GM18861 (cell line): Measurements from ENCODE around the gene PPP1R16B.
"Not testable (repeated sequence)": the region's sequence is repeated elsewhere in the genome, so short reads cannot be mapped to it uniquely, and the experiment has no call there.

Experiments used
- ATAC-seq: cut with Tn5 transposase; IDR thresholded peaks from one replicate; pipeline ENCODE4 v1.9.1; 2021; ENCODE audit not compliant: unreplicated experiment

The PPP1R16B gene

DNA sequence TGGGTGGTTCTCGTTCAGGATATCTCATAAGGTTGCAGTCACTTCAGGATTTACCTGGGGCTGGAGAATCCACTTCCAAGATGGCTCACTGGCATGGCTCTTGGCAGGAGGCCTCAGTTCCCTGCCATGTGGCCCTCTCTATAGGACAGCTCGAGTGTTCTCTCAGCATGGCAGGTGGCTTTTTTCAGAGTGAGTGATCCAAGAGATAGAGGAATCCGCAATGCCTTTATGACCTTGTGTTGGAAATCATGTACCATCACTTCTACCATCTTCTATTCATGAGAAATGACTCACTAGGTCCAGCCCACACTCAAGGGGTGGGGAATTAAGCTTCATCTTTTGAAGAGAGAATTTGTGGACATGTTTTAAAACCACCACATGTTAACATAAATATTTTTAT, 37.8 kb downstream of the PPP1R16B start:
- ATAC-seq: no peak

DNA sequence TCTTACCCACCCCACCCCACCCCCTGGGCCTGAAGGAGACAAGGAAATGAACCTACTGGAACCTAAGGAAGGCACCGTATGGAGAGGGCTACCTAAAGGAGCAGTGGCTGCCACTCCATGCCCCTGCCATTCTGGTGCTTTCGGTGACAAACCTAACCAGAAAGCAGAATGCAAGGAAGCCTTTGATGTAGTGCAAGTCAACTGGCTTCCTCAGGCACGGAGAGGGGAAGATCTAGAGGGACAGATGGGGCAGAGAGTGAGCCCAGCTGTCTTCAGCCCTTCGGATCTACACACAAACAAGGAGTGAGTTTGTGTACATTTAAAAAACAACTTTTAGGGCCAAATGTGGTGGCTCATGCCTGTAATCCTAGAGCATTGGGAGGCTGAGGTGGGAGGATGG, 39.5 kb downstream of the PPP1R16B start:
- no peak for ATAC-seq

DNA sequence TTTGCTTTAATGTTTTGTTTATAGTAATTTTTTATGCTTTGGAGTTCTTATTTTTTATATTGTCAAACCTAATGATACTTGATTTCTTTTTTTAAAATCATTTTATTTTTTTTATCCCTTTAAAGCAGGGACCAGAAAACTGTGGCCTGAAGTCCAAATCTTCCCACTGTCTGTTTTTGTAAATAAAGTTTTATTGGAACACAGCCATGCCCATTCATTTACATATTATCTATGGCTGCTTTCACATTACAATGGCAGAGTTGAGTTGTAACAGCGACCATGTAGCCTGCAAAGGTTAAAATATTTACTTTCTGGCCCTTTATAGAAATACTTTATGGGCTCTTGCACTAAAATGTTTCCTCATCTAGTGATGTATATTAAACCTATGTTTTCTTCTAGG, 42.3 kb downstream of the PPP1R16B start:
- ATAC-seq: no peak

DNA sequence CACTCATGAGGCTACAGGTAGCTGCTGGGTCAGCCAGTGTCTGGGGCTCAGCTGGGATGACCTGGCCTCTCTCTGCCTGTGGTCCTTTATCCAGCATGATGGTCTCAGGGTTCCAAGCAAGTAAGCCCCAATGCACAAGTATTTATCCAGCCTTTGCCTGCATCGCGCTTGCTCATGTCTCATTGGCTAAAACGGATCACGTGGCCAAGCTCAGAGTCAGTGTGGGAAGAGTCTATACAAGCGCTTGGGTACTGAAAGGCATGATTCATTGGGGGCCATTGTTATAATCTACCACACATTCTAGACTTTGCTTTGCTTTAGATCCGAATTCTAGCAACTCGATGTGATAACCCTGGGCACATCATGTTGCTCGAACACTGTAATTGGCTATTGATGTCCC, 48.3 kb downstream of the PPP1R16B start:
- ATAC-seq: no peak

DNA sequence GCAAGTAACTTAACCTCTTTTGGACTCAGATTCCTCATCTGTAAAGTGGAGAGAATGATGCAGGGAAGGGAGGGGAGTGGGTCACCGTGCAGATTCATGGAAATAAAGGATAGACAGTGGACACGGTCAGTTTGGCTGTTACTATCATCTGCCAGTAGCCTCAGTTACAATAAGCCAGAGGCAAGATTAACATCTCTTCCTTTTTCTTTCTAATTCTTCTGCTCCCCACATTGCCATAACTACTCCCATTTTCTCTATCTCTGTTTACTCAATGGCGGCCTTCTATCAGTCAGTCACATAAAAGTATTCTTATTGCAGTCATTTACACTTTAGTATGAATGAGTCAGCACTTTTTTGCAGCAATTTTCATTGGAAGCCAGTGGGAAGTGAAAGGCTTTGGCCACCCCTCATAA, 49.2 kb downstream of the PPP1R16B start:
- no peak for ATAC-seq

DNA sequence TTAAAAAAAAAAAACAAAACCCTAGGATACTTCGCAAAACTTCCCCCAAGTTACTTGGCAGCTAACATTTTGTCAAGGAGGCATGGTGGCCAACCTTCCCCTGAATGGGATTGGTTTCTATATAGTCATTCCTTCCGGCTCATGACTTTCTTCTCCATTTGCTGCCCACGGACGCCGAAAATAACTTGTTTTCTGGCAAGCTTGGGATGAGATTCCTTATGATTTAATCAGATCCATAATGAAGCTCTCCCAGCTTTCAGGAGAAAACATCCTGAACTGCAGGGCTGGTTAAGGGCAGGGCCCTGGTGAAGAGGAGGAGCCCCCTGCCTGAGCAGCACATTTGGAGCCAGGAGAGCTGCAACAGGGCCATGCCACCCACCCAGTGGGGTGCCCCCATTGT, 49.9 kb downstream of the PPP1R16B start:
- no peak for ATAC-seq

DNA sequence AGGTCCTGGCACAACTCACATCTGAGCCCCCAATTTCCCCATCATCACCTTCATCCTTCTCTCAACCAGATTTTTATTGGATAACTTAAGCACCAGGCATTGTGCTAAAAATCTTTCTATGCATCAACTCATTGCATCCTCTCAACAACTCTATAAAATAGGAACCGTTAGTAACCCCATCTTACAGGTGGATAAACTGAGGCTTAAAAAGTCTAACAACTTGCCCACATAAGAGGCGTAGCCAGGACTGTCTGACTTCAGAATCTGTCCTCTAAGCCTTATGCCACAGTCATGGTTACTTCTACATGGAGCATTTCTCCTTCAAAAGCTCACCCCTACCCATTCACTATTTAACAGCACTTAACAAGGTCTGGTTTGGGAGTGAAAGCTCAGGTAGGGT, 51.1 kb downstream of the PPP1R16B start:
- ATAC-seq: no peak

DNA sequence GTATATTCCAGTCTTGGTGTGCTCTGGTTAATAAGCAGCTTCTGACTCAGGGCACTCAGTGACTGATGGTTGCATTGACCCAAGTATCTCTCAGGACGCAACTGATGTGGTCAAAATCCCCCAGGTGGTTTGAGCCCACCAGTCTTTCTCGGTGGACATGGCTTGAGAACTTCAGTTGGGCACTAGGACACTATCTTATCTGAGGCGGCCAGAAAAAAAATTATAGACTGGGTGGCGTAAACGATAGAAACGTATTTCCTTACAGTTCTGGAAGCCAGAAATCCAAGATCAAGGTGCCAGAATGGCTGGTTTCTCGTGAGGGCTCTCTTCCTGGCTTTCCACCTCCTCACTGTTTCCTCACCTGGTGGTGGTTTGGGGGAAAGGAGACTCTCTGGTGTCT, 52.2 kb downstream of the PPP1R16B start:
- no peak for ATAC-seq

DNA sequence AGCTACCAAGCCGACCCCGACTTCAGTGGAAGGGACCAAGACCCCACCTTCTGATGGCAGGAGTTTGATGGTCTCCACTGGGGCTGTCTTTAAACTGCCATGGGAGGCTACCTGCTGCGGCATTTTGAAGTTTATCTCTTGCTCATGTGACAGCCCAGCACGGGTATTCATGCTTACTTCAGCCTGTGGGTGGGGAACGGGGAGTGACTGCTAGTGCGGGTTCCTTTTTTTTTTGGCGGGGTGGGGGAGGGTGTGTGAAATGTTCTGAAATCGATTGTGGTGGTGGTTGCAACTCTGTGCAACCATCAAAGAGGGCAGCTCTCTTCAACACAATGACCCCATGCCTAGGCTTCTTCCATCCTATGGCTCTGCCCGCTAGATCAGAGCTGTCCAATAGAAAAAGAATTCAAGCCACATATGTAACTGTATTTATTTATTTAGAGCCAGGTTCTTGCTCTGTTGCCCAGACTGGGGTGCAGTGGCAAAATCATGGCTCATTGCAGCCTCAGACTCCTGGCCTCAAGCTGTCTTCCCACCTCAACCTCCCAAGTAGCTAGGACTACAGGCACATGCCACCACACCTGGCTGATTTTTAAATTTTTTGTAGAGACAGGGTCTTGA, 53.7 kb downstream of the PPP1R16B start:
- no peak for ATAC-seq

DNA sequence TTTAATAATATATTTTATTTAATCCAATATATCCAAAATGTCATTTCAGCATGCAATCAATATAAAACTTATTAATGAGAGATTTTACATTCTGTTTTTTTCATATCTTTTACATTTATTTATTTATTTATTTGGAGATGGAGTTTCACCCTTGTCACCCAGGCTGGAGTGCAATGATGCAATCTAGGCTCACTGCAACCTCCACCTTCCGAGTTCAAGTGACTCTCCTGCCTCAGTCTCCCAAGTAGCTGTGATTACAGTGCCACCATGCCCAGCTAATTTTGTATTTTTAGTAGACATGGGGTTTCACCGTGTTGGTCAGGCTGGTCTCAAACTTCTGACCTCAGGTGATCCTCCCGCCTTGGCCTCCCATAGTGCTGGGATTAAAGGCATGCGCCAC, 54.4 kb downstream of the PPP1R16B start:
- ATAC-seq: not testable (repeated sequence)

DNA sequence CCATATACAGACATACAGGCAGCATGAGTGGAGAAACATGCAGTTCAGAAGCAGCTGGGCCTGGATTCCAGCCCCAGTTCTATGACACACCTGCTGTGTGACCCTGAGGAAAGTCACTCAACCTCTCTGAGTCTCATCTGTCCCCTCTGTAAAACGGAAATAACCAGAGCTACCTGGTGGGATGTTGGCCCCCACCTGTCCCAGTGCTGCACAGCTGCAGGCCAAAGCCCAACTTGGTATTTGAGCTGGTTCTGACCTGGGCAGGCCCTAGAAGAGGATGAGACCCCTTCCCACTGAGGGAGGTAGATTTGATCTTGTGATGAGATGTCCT, 55.5 kb downstream of the PPP1R16B start:
- no peak for ATAC-seq

DNA sequence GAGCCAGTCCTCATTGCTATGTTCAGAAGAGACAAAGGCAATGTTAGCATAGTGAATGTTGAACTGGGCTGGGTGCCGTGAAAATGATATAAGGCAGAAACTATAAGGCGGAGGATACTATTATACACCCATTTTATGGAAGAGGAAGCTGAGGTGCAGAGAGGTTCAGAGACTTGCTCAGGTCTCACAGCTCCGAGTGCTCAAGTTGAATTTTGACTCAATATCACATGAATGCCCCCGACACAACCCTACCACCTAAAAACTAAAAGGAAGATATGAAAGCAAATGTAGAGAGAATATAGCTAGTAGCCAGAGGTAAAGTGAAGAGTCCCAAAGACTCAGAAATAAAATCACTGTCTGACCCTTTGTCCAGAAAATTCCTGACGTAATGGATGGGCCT, 56.7 kb downstream of the PPP1R16B start:
- no peak for ATAC-seq

DNA sequence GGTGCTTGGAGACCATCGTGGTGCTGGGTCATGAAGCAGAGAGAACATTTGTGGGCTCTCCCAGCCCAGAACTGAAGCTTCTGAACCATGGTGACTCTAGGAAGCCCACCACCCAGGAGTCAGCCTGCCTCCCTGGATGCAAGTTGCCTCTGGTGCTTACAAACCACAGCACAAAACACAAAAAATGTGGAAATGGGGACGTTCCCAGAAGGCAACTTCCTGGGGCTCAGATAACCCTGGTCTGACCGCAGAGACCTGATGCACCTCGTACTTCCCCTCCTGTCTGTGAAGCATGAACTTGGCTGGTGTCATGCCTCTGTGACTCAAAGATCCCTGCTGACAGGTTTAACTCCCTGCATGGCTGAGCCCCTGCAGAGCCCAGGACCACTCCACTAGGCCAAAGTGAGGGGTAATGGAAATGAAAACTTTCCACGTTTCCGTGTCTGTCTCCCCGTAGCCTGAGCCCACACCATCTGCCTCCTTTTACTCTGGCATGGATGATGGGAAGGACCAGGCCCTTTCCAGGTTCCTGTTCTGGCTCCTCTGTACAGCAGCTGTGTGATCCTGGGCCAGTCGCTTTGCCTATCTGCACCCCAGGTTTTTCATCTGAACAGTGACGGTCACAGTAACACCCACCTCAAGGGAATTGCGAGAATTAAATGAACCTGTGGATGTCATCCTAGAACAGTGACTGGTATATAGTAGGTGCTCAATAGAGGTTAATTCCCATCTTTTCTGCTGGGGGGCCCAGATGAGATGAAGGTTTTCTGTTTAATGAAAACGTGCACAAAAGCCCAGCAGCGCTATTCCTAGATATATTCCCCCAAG, 57.7 kb downstream of the PPP1R16B start:
- ATAC-seq: peak; percentile 59

DNA sequence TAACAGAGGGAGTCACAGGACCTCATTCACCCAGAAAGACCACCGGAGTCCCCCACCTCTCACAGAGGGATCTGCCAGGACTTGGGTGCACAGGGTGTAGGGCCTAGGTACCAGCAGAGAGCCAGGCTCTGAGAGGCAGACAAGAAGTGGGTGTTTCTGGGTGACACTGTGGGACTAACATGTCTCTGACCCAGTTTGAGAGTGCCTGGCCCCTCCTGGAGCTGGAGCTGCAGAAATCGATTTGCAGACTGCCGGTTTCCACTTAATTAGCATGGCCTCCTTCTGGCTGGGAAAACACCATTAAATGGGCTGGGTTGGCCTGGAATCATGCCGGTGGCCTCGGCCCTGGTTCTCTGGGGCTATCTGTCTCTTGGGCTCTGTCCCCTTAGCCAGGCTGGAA, 59.2 kb downstream of the PPP1R16B start:
- no peak for ATAC-seq

DNA sequence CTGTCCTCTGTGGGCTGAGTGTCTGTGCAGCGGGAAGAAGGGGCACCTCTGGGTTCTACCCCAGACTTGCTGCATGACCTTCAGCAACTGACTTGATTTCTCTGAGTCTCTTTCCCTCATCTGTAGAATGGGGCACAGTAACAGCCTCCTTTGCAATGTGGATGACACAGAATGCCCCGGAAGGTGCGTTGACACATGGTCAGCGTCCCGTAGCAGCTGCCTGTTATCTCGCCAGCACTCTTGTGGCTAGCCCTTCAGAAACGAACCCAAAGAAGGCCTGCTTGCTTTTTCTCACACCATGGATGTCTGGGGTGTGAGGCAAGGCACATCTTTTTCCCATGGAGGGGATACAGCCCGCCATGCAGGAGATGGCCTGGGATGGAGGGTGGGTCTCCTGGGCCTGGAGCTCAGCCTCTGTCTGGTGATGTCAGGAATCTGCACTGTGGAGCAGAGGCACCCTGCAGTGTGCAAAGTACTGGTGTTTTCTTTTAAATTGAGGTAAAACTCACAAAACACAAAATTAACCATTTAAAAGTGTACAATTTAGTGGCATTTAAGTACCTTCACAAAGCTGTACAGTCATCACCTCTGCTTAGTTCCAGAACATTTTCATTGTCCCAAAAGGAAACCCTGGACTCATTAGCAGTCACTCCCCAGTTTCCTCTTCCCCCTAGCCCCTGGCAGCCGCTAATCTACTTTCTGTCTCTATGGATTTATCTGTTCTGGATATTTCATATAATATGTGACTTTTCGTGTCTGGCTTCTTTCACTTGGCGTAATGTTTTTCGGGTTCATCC, 61.0 kb downstream of the PPP1R16B start:
- no peak for ATAC-seq

DNA sequence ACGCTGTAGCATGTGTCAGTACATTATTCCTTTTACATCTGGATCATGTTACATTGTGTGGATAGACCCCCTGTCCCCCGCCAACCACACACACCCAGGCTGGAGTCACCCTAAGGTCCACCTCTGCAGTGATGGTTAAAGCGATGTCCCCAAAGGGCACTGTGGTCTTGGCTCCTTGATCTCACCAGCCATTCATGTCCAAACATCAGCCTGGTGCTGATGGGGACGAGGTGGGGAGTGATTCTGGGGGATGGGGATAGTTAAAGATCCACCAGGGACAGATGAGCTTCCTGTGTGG, 61.5 kb downstream of the PPP1R16B start:
- ATAC-seq: no peak

DNA sequence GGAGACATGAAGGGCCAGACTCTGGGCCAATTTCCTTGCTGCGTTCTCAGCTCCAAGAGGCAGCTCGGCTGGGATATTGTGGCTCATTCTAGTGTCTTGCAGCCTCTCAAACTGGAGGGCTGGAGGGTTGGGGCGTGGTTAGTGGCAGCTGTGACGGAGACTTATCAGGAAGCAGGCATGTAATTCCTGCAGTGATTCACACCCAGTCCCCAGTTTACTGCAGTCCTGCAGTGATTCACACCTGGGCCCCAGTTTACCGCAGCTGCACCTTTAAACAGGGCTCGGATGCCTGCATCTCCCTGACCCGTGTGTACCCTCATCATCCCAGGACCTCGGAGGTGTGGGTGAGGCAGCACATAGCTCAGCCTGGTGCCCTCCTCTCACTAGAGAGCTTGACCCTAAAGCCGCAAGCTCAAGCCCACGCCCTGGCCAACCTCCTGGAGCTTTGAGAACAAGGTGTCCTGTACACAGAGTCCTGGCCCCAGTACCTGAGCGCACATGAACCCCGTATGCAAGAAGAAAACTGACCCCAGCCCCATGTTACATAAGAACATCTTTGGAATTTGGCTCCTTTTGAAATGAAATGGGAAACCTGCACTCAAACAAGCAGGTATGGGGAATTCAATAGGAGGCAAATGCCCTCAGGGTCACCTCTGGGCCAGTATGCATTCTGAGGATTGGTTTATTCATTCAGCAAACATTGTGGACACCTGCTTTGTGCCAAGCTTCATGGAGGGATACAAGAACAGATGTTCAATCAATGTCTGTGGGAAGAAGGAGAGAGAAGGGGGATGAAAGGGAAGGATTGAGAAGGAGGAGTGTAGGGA, 65.4 kb downstream of the PPP1R16B start:
- ATAC-seq: no peak

DNA sequence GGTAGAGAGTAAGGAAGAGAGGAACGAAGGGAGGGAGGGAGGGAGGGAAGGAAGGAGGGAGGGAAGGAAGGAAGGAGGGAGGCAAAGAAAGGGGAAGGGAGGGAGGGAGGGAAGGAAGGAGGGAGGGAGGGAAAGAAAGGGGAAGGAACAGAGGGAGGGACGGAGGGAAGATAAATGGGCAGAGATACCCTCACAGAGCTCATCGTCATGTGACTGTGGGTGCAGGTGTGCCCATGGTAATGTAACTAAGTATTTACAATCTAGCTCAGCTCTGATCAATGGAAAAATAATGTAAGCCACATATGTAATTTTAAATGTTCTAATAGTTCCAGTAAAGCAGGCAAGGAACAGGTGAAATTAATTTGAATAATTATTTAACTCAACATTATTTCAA, 66.1 kb downstream of the PPP1R16B start:
- no peak for ATAC-seq

DNA sequence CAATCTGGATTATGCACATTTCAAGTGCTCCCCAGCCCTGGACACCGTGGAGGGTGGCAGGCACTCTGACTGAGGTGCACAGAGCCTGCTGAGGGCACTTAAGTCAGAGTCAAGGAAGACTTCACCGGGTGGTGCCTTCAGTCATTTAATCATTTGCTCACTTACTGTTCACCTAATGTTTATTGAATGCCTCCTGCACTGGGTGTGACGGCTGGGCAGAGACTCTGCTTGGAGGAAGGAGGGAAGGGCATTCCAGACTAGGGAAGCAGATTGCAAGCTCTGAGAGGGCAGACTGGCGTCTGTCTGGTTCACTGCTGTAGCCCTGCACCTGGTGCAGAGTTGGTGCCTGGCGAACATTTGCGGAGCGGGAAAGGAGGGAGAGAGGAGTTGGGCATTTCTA, 66.5 kb downstream of the PPP1R16B start:
- no peak for ATAC-seq

DNA sequence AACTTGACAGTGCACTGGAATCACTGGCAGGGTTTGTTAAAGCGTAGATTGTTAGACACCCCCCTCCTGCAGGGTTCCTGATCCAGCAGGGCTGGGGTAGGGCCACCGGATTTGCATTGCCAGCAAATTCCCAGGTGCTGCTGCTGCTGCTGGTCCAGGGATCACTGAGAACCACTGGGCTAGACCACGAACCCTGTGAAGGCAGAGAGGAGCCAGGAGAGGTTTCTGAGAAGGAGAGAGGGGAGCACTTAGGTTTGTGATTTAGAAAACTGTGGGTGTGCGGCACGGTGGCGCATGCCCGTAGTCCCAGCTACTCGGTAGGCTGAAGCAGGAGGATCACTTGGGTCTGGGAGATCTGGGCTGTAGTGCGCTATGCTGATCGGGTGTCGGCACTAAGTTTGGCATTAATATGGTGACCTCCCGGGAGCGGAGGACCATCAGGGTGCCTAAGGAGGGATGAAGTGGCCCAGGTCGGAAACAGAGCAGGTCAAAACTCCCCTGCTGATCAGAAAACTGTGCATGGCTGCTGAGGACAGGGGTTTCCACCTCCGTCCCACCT, 67.1 kb downstream of the PPP1R16B start:
- ATAC-seq: no peak

DNA sequence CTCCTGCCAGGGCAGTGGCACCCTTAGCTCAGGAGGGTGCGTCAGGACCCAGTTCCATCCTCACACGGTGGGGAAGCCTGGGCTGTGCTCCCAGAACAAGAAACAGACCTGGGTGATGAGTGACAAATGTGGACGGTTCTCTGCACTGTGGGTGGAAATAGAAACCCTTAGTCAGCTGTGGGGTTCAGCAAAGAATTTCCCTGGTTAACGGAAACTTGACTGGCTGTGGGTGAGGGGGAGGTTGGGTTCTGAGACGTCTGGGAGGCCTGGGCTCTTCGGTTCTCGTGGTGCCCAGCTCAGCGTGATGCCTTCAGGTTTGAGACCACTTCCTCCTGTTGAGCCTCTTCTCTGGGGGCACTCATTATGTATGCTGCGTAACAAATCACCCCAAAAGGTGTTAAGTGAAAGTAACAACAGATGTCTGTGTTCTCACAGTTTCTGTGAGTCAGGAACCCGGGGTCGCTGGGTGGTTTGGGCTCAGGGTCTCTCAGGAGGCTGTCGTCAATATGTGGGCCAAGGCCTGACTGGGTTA, 67.6 kb downstream of the PPP1R16B start:
- peak; percentile 44 for ATAC-seq
